Measurements from ENCODE around the gene LRP1.

Gene LRP1

DNA sequence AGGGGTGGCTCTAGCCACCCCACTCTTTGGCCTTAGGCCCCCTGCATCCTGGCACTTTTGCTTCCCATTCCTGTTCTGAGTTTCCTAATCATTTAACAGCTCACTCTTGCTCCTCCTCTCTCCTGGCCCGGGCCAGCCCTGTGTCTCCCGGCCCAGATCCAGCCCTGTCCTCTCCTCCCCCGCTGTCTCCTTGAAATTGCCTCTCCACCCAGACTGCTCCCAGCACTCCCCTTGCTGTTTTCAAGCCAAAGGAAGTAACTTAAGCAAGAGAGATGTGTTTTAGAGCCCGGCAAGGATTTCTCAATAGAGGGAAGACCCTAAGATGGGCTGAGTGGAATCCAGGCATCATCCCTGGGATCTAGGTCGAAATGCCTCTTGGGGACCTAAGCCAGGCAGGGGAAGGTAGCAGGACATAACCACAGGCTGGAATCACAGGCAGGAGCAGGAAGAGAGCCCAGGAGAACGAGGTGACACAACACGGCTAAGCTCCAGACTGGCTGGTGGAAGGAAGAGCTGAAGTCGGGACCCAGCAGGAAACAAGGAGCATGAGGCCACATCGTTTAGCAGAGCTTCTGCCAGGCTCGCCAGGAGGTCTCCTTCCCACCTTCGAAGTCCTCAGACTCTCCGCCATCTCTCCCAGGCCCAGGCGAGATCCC is 21.1 kb downstream of the LRP1 start:
- DNase-seq, result peak; percentile 90 to 94
- Histone ChIP-seq H3K4me1 (peaks cover 4 to 97% (median 90%) of the 10 kb centered on the region in 4 donors), H3K4me3 (no peak overlapping the region), H3K9me3 (no peaks in the 10 kb centered on the region), H3K27me3 (no peaks in the 10 kb centered on the region), H3K27ac (peak overlapping the region; percentile 73 to 85), H3K36me3 (peaks cover 26 to 47% (median 43%) of the 10 kb centered on the region in 3 donors)
- no peak for TF ChIP-seq CTCF (IDR thresholded peaks at IDR 0.05)
- intact Hi-C loops (cut with DNase I; ENCODE audit: low total_unique reads), result no loop called here

- intact Hi-C loops (cut with DNase I; ENCODE audit: low total_unique reads), result no loop called here
- H3K4me3 ChIP-seq, result no peak overlapping the region
- H3K36me3 ChIP-seq, result peaks cover 26 to 47% (median 43%) of the 10 kb centered on the region in 3 donors
- H3K27me3 ChIP-seq, result no peaks in the 10 kb centered on the region
- H3K9me3 ChIP-seq, result no peaks in the 10 kb centered on the region
- no peak for TF ChIP-seq CTCF (IDR thresholded peaks at IDR 0.05)
- DNase-seq, result no peak
- H3K27ac ChIP-seq, result peak overlapping the region; percentile 73 to 85
- H3K4me1 ChIP-seq, result peaks cover 4 to 91% (median 83%) of the 10 kb centered on the region in 4 donors
Measured at GRCh38 chr12:57150400-57151000, 22.2 kb downstream of the LRP1 start.

DNA sequence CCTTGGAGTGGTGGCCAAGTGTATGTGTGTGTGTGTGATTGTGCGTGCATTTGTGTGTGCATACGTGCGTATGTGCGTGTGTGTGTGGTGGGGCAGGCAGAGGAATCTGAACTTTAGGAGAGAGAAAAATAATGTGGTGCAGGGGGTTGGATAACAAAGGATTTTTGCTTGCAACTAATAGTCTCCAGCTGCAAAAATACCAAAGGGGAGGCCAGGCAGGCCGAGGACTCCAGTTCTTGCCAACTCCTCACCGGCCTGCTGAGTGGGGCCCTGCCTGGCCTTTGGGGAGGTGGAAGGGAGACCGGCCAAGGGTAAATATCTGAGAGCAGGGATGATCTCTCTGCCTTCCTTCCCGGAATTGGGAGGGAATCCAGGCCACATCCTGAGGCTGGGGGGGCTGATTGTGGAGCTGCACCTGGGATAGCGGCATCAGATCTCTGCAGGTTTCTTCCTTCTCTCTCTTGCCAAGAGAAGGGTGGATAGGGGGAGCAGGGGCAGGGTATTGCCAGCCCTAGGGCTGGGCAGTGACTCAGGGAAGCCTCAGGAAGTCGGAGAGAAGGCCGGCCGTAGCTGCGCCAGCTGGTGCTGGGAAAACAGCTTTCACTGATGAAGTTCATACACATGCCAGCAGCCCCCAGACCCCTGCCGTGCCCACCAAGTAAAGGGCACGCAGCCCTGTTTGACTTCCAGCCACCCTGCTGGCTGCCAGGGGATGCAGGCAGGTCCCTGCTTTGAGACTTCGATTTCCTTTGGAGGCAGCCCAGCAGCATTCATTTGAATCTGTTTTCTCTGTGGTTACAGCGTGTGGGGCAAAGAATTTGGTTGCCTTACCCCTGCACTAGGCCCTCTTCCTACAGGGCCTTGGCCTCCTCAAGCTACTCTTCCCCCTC is 23.7 kb downstream of the LRP1 start:
- no peaks in the 10 kb centered on the region for H3K27me3 ChIP-seq
- peak in 1 of 2 donors; percentile 84 for DNase-seq
- no peak overlapping the region for H3K4me3 ChIP-seq
- peaks cover 31 to 47% (median 43%) of the 10 kb centered on the region in 3 donors for H3K36me3 ChIP-seq
- peak overlapping the region; percentile 73 to 85 for H3K27ac ChIP-seq
- intact Hi-C loops (cut with DNase I; ENCODE audit: low total_unique reads), result no loop called here
- no peak for TF ChIP-seq CTCF (IDR thresholded peaks at IDR 0.05)
- peaks cover 4 to 76% (median 68%) of the 10 kb centered on the region in 4 donors for H3K4me1 ChIP-seq
- H3K9me3 ChIP-seq, result no peaks in the 10 kb centered on the region

DNA sequence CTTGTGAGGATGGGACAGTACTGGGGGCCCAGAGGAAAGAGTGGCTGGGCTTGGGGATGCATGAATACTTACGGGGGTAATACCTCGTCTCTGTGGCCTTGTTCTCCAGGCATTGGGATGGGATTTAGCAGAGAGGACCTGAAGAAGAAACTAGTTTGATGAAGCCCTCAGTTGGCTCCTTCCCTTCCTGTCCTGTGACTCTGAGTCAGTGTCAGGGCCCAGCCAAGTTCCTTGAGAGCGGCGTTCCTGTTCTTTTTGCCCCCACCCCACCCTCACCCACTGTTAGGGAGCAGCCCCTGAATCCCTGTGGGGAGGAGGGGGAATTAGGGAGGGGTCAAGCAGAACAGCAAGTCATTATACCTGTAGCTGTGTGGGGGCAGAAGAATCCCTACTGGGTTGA is 24.4 kb downstream of the LRP1 start:
- Histone ChIP-seq H3K4me3 (no peak overlapping the region), H3K27me3 (no peaks in the 10 kb centered on the region), H3K9me3 (no peaks in the 10 kb centered on the region), H3K4me1 (peaks cover 0 to 74% (median 62%) of the 10 kb centered on the region in 4 donors), H3K27ac (peak overlapping the region; percentile 73 to 85), H3K36me3 (peaks cover 38 to 48% (median 43%) of the 10 kb centered on the region in 3 donors)
- DNase-seq, result peak; percentile 88 to 89
- intact Hi-C loops (cut with DNase I; ENCODE audit: low total_unique reads), result no loop called here
- no peak for TF ChIP-seq CTCF (IDR thresholded peaks at IDR 0.05)

DNA sequence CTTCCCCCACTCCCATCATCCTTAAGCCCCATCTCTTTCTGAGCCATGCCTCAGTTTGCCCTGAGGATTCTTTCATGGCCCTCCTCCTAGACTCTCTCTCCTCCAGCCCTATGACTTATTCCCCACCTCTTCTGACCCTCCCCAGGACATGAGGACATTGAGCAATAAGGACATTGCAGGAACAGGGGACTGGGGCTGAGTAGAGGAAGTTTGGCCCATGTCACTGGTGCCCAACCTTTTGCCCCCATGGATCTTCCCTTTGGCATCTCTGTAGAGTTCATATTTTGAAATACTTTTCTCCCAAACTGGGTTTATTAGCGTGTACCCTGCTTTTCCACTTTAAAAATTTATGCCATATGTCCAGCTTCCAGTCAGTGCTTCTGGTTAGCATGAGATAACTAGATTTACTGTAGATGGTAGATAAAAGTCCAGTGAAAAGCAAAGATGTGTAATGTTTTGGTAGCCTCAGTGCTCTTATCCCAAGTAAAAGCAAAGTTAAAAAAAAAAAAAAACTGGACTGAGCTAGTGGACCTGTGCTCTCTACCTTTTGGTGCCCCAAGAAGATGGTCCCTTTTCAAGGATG is 25.2 kb downstream of the LRP1 start:
- no peak overlapping the region for H3K4me3 ChIP-seq
- H3K36me3 ChIP-seq, result peaks cover 38 to 56% (median 50%) of the 10 kb centered on the region in 3 donors
- H3K27me3 ChIP-seq, result no peaks in the 10 kb centered on the region
- peaks cover 0 to 72% (median 60%) of the 10 kb centered on the region in 4 donors for H3K4me1 ChIP-seq
- intact Hi-C loops (cut with DNase I; ENCODE audit: low total_unique reads), result no loop called here
- peak overlapping the region; percentile 73 to 85 for H3K27ac ChIP-seq
- H3K9me3 ChIP-seq, result no peaks in the 10 kb centered on the region
- no peak for DNase-seq
- TF ChIP-seq CTCF (IDR thresholded peaks at IDR 0.05), result no peak

Measured in tibial artery (tissue), 4 donors.